Retina (tissue), 1 donor: ENCODE results near the gene CARS2.
A peak's percentile ranks its signal among the peaks of the same experiment; 100 is the strongest.

Source experiments
- DNase-seq: peaks from one replicate; pipeline ENCODE4 v3.0.0-alpha.2; 2016

The CARS2 gene

DNA sequence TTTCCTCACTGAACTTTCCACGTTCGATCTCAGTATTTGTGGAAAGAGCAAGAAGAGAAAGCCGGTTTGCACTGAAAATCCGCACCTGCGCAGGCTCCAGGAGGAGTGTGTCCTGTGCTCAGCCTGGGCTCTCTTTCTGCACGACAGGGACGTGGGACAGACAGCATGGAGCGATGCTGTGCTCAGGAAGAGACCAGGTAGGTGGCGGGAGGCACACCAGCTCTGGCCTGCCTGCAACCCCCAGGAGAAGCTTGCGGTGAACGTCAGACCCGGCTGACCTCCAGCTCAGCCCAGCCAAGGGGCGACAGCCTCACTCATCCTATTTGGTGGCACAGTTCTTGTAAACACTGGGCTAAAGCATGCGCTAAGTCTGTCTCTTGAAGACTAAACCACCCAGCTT, 54.6 kb downstream of the CARS2 start:
- DNase-seq, result no peak

DNA sequence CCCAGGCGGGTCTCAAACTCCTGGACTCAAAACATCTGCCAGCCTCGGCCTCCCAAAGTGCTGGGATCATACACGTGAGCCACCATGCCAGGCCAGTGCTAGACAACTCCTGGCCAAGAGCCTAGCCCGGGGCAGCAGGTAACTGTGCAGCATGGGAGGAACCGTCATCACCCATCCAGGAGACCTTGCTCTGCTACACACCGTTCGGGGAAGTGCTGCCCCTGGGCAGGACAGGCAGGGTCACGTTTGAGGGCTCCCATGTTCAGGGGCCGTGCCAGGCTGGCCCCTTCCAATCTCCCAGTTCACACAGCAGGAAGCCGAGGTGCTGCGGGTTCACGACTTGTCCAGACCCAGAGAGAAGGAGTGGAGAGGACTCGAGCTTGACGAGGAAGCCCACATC, 55.5 kb downstream of the CARS2 start:
- DNase-seq, result no peak

GRCh38 chr13:110649551-110649950, 56.4 kb downstream of the CARS2 start:
- DNase-seq, result no peak

GRCh38 chr13:110648848-110649421, 57.0 kb downstream of the CARS2 start:
- DNase-seq, result peak; percentile 49

GRCh38 chr13:110648146-110648819, 57.6 kb downstream of the CARS2 start:
- DNase-seq, result no peak

DNA sequence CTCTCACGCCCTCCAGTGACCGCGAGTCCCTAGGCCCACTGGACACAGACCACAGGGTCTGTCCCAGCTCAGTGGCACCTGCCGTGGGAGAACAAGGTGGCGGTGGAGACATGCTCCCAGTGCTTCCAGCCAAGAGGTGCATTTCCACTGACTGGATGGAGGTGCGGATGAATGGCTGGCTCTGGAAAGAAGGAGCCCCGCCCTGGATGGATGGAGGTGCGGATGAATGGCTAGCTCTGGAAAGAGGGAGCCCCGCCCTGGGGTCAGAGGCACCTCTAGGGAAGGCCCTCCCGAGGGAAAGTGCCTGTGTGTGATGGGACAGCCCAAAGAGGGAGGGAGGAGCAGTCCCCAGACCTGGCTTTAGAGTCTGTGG, 58.6 kb downstream of the CARS2 start:
- no peak for DNase-seq

DNA sequence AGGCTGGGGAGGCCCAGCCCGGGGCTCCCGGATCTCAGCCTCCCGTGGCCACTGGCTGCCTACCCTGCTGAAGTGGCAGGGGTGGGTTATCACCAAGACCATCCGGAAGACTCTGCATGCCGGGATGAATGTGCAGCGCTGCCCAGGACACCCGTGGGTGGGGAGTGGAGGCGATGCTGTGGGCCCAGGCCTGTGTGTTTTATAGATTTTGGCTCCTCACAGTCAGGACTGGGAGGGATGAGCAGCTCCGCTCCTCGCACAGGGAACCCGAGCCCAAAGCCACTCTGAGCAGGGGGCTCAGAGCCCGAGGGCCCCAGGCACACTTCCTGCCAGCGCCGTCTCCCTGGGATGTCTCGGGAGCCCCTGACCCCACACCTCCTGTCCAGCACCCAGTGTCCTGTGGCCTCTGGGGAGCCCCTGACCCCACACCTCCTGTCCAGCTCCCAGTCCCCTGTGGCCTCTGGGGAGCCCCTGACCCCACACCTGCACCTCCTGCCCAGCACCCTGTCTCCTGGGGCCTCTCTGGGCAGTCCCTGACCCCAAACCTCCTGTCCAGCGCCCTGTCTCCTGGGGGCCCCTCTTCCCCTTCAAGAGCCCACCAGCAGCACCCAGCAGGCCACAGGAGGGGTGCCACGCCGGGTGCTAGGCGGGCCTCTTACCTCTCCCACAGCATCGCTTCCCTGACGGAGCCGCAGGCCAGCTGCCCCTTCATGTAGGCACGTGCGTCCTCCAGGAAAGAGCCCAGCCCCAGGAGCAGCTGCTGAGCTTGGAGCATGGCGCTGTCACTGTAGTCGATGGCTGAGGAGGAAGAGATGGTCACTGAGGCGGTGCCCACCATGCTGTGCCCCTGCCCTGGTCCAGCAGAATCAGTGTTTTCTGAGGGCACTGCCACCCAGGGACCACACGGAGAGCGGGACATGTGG, 59.2 kb downstream of the CARS2 start:
- no peak for DNase-seq

GRCh38 chr13:110645750-110646149, 60.2 kb downstream of the CARS2 start:
- DNase-seq, result no peak

- peak; percentile 79 for DNase-seq
Observed at GRCh38 chr13:110644892-110645521, 60.9 kb downstream of the CARS2 start.

- no peak for DNase-seq
Observed at GRCh38 chr13:110643768-110644421, 62.0 kb downstream of the CARS2 start.

- DNase-seq, result no peak
Observed at GRCh38 chr13:110643324-110643723, 62.6 kb downstream of the CARS2 start.

GRCh38 chr13:110642291-110642981, 63.5 kb downstream of the CARS2 start:
- DNase-seq, result no peak

DNA sequence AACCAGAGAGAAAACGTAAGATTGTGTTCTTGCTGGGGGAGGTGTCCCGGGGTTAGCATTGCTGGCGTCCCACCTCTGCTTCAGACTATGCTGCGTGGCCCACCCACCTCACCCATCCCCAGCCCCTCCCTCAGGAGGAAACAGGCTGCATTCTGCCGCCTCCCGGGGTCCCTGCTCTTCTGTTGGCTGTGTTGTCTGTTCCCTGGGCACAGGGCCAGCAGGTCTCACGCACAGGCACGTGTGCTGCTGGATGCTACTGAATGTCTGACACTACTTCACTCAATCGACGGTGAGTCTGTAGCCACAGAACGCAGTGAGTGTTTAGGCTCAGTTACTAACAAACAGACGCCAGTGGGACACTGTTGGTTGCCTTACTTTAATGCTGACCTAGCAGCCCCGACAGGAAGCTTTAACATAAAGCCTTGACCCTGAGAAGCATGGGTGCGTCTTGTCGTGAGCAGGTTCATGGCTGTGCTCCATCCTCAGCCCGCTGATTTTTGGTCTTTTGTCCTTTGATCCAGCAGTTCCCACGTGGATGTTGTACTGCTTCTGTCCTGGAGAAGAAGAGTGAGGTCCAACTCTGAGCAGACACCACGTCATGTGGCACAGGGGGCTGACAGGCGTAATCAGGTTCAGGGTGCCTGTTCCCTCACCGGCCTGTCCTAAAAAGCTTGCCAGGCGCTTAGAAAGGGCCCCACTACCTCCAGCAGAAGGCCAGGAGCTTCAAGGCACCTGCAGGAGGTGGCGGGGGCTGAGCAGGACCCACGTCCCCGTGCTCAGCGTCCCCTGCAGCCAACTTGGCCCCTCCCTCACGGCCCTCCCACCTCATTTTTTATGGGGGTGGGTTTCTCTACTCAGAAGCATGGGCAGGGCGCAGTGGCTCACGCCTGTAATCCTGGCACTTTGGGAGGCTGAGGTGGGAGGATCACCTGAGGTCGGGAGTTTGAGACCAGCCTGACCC, 64.6 kb downstream of the CARS2 start:
- no peak for DNase-seq

DNA sequence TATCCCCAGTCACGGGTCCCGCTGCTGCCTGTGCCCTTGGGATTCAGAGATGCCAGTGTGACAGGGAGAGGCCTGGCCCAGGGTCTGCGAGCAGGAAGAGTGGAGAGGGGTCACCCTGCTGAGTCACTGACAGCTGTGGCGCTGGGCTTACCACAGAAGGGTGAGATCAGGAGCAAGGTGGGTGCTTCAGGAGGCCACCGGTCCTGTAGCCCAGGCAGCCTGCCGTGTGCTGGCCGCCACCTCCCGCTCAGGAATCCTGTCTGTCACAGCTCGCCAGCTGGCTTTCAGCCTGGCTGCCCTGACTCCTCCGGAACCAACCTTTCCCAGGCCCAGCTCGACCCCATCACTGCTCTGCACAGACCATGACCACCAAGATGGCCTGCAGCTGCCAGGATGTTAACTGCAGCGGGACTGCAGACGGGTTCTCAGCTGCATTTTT, 65.3 kb downstream of the CARS2 start:
- DNase-seq, result no peak

DNA sequence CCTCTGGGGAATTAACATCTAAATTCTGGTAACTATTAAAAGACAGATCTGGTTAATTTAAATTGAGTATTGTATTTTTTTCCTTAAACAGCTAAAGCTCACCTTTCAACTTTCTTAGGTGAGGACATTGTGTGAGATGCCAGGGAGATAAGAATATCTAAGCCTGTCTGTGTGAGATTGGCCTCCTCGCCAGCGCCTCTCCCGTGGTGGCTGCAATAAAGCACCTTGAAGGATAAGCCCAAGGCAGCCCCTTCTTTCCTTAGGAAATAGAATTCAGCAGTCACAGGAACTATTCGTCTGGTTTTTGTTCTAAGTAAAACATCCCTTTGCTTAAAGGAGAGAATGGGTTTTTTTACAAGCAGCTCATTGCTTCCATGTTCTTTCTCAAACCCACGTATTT, 66.0 kb downstream of the CARS2 start:
- no peak for DNase-seq

GRCh38 chr13:110638814-110639806, 66.8 kb downstream of the CARS2 start:
- DNase-seq, result no peak

DNA sequence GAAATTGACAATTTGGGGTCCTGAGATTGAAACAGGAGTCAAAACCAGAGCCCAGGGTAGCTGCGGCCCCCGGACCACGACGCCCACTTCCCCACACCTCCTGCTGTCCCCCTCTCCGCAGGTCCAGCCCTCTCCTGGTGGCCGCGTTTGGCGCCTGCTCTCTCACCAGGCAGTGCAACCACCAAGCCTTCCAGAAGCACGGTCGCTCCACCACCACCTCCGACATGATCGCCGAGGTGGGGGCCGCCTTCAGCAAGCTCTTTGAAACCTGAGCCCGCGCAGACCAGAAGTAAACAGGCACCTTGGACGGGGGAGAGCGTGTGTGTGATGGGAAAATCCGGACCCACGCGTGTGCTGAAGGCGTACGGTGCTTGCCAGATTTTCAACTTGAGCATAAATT, 67.7 kb downstream of the CARS2 start:
- DNase-seq, result no peak

DNA sequence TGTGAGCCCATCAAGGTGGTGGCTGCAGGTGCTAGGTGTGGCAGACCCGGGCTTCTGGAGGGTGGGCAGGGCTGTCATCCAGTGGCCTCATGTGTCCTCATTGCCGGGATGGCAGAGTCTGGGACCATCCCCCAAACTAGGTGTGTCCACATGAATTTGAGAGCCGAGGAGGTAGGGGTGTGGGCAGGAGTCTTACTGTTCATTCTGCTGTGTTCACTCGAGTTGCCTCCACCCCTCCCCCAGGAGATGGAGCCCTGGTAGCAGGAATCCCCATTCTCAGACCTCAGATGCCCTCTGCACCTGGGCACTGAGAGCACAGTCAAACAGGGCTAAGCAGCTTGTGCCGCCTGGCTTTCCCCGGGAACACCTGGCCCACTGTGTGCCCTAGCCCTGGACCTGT, 68.2 kb downstream of the CARS2 start:
- DNase-seq, result no peak

GRCh38 chr13:110637275-110637674, 68.6 kb downstream of the CARS2 start:
- no peak for DNase-seq
